Muscle of leg (tissue), 11 donors: ENCODE measurements around the gene MRFAP1. TPM values are rescaled to one million over a fixed set of nuclear protein-coding genes. Genes with fewer than 3 reads are reported as not detected.

Experiments used
- DNase-seq: peaks from one replicate; pipeline ENCODE4 v3.0.0; 2013
- H3K27ac ChIP-seq: one replicate; pipeline ENCODE4 v1.5.1; 2013; ENCODE audit warnings: mild to moderate bottlenecking, low read length, control low read depth
- H3K27me3 ChIP-seq: one replicate; pipeline ENCODE4 v1.6.1; 2013; ENCODE audit warnings: low read length; ENCODE audit not compliant: control insufficient read depth, insufficient read depth
- H3K36me3 ChIP-seq: one replicate; pipeline ENCODE4 v1.6.1; 2013; ENCODE audit warnings: low read length; ENCODE audit not compliant: control insufficient read depth, insufficient read depth
- H3K4me1 ChIP-seq: one replicate; pipeline ENCODE4 v1.6.1; 2013; ENCODE audit warnings: low read length; ENCODE audit not compliant: control insufficient read depth, insufficient read depth
- H3K4me3 ChIP-seq: one replicate; pipeline ENCODE4 v1.5.1; 2013; ENCODE audit warnings: low read length, control low read depth
- H3K9me3 ChIP-seq: replicated peaks from 2 replicates; pipeline ENCODE4 v1.6.1; 2013; ENCODE audit warnings: low read depth, low read length; ENCODE audit not compliant: control insufficient read depth
- WGBS: methylation state at CpG from one replicate; pipeline ENCODE4 v1.1.5; 2013; ENCODE audit warnings: missing lambda C conversion rate; ENCODE audit not compliant: insufficient coverage; 5-methylcytosine and 5-hydroxymethylcytosine counted together
- polyA plus RNA-seq, 8 donors: library from polyadenylated mRNA; unstranded; fragments of 120-200 nt; gene quantifications; one replicate each; pipeline versions ENCODE4 v1.2.1 to v1.2.3, GENCODE V29; 2013; ENCODE audit warnings: inconsistent platforms in 1 of 8, low replicate concordance in 1 of 8; ENCODE audit not compliant: insufficient read length in 8 of 8, insufficient read depth in 1 of 8
- total RNA-seq: library from RNA; stranded (reverse); fragments of 120-200 nt; gene quantifications from one replicate; pipeline ENCODE4 v1.2.4, GENCODE V29; 2013

MRFAP1 gene
- total and polyA plus RNA-seq, 9 donors, result 54.2 to 335 (median 267) TPM

GRCh38 chr4:6618386-6619115, 21.9 kb upstream of the MRFAP1 start:
- Histone ChIP-seq H3K27me3 (no peaks in the 10 kb centered on the region), H3K4me3 (no peak overlapping the region), H3K4me1 (no peaks in the 10 kb centered on the region), H3K27ac (no peak overlapping the region), H3K9me3 (no peaks in the 10 kb centered on the region), H3K36me3 (peaks cover 35% of the 10 kb centered on the region)
- DNase-seq, result no peak
- 88% methylated on average over 15 of the region's 19 CpGs for WGBS

GRCh38 chr4:6619116-6619465, 21.4 kb upstream of the MRFAP1 start:
- H3K27ac ChIP-seq, result no peak overlapping the region
- no peaks in the 10 kb centered on the region for H3K9me3 ChIP-seq
- no peak overlapping the region for H3K4me3 ChIP-seq
- no peak for DNase-seq
- H3K27me3 ChIP-seq, result no peaks in the 10 kb centered on the region
- WGBS, result 94% methylated on average over 11 of the region's 13 CpGs
- no peaks in the 10 kb centered on the region for H3K4me1 ChIP-seq
- peaks cover 35% of the 10 kb centered on the region for H3K36me3 ChIP-seq

DNA sequence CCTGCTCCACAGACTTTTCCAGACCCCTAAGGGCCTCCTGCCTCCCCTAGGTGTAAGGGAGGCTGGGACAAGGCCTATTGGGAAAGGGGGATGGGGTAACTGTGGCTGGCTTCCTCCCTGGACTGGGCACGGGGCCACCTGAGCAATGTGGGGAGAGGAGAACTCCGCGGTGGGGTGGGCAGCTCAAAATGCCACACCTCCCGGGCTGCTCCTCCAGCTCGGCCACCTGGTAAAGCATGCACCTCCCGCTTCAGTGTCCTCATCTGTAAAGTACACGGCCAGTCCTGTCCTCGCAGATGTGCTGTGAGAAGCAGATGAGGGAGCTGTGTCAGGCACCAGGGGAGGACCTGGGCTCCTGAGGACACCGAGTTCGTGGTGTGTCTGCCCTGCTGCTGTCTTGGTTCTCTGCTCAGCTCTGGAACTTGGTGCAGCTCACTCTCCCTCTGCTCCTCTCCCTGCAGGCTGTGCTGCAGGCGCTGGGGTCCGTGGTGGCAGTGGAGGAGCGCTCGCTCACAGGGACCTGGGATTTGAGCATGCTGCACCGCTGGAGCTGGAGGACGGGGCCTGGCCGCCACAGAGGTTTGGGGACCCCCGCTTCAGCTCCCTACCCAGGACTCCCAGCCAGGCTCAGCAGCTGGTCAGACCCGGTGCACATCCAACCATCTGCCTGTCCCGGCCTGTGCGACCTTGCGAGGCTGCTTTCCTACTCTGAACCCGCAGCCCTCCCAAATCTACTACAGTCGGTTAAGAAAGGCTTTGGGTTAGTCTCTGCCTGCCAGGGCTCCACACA, 20.8 kb upstream of the MRFAP1 start:
- DNase-seq, result no peak
- H3K4me3 ChIP-seq, result no peak overlapping the region
- WGBS, result 87% methylated on average over 24 of the region's 24 CpGs
- H3K9me3 ChIP-seq, result no peaks in the 10 kb centered on the region
- H3K27ac ChIP-seq, result no peak overlapping the region
- H3K27me3 ChIP-seq, result no peaks in the 10 kb centered on the region
- no peaks in the 10 kb centered on the region for H3K4me1 ChIP-seq
- H3K36me3 ChIP-seq, result peaks cover 33% of the 10 kb centered on the region

- DNase-seq, result no peak
- Histone ChIP-seq H3K4me3 (no peak overlapping the region), H3K27ac (no peak overlapping the region), H3K9me3 (no peaks in the 10 kb centered on the region), H3K4me1 (no peaks in the 10 kb centered on the region), H3K27me3 (no peaks in the 10 kb centered on the region), H3K36me3 (peaks cover 30% of the 10 kb centered on the region)
- 86% methylated on average over 9 of the region's 10 CpGs for WGBS
Observed at GRCh38 chr4:6620296-6620695, 20.2 kb upstream of the MRFAP1 start.

- Histone ChIP-seq H3K4me1 (no peaks in the 10 kb centered on the region), H3K4me3 (no peak overlapping the region), H3K9me3 (no peaks in the 10 kb centered on the region), H3K27ac (no peak overlapping the region), H3K36me3 (peaks cover 28% of the 10 kb centered on the region), H3K27me3 (no peaks in the 10 kb centered on the region)
- no peak for DNase-seq
- WGBS, result 79% methylated on average over 4 of the region's 10 CpGs
Observed at GRCh38 chr4:6620891-6621555, 19.5 kb upstream of the MRFAP1 start.

DNA sequence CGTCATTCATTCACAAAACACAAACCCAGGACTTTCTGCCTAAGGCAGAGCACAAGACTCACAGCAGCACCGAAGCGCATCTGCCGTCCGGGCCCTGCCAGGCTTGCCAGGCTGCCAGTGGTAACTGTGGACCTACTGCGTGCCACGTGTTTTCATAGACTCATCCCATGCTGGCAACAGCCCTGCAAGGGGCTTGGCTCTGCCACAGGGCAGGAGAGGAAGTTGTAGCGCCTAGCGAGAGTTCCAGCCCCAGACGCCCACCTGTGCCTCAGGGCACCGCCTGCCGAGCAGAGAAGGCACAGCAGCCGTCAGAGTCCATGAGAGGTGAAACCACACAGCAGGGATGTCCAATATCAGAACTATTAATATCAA, 18.9 kb upstream of the MRFAP1 start:
- peaks cover 23% of the 10 kb centered on the region for H3K36me3 ChIP-seq
- no peaks in the 10 kb centered on the region for H3K4me1 ChIP-seq
- no peaks in the 10 kb centered on the region for H3K27me3 ChIP-seq
- no peak for DNase-seq
- H3K27ac ChIP-seq, result no peak overlapping the region
- 89% methylated on average over 9 of the region's 13 CpGs for WGBS
- no peaks in the 10 kb centered on the region for H3K9me3 ChIP-seq
- H3K4me3 ChIP-seq, result no peak overlapping the region

GRCh38 chr4:6622744-6623143, 17.7 kb upstream of the MRFAP1 start:
- Histone ChIP-seq H3K36me3 (peaks cover 14% of the 10 kb centered on the region), H3K4me3 (no peak overlapping the region), H3K27ac (no peak overlapping the region), H3K4me1 (no peaks in the 10 kb centered on the region), H3K9me3 (no peaks in the 10 kb centered on the region), H3K27me3 (no peaks in the 10 kb centered on the region)
- no peak for DNase-seq
- 92% methylated on average over 1 of the region's 2 CpGs for WGBS

DNA sequence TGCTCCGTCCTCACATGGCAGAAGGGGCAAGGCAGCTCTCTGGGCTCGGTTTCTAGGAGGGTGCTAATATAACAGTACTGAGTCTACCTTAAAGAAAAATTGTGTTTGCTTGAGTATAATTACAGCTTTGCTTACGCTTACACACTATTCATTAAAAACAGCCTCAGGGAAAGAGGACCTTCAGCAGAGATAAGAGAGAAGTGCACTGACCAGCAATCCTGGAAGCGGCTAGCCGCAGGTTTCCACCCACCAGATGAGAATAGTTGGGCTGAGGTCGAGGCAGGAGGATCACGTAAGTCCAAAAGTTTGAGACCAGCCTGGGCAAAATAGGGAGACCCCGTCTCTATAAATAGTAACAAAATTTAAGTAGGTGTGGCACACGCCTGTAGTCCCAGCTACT, 15.2 kb upstream of the MRFAP1 start:
- H3K36me3 ChIP-seq, result peaks cover 3% of the 10 kb centered on the region
- no peaks in the 10 kb centered on the region for H3K9me3 ChIP-seq
- no peaks in the 10 kb centered on the region for H3K27me3 ChIP-seq
- H3K4me3 ChIP-seq, result no peak overlapping the region
- no peaks in the 10 kb centered on the region for H3K4me1 ChIP-seq
- H3K27ac ChIP-seq, result no peak overlapping the region
- WGBS, result 77% methylated on average over 4 of the region's 9 CpGs
- DNase-seq, result no peak

- Histone ChIP-seq H3K4me3 (no peak overlapping the region), H3K4me1 (no peaks in the 10 kb centered on the region), H3K27me3 (no peaks in the 10 kb centered on the region), H3K27ac (no peak overlapping the region), H3K36me3 (peaks cover 3% of the 10 kb centered on the region), H3K9me3 (no peaks in the 10 kb centered on the region)
- 52% methylated on average over 5 of the region's 11 CpGs for WGBS
- no peak for DNase-seq
Observed at GRCh38 chr4:6626066-6626465, 14.4 kb upstream of the MRFAP1 start.

- Histone ChIP-seq H3K4me1 (no peaks in the 10 kb centered on the region), H3K27ac (no peak overlapping the region), H3K27me3 (no peaks in the 10 kb centered on the region), H3K9me3 (no peaks in the 10 kb centered on the region), H3K4me3 (no peak overlapping the region), H3K36me3 (peaks cover under 1% of the 10 kb centered on the region)
- WGBS, result 100% methylated on average over 1 of the region's 3 CpGs
- DNase-seq, result no peak
Observed at GRCh38 chr4:6627832-6628231, 12.7 kb upstream of the MRFAP1 start.
